Astrocyte (in vitro differentiated cells and primary cell): Measurements from ENCODE around the gene SHROOM3.

Experiments used
- EZH2 ChIP-seq: IDR thresholded peaks from 2 replicates; pipeline ENCODE4 v1.6.1; 2012; ENCODE audit warnings: mild to moderate bottlenecking, low read length, inconsistent platforms; ENCODE audit not compliant: insufficient read depth
- TF ChIP-seq, protein P1 (sequence below): IDR thresholded peaks from 2 replicates; pipeline ENCODE4 v1.5.1; 2011; ENCODE audit warnings: low read depth, mild to moderate bottlenecking, inconsistent platforms, low read length, moderate library complexity; ENCODE audit not compliant: insufficient read depth

DNA sequence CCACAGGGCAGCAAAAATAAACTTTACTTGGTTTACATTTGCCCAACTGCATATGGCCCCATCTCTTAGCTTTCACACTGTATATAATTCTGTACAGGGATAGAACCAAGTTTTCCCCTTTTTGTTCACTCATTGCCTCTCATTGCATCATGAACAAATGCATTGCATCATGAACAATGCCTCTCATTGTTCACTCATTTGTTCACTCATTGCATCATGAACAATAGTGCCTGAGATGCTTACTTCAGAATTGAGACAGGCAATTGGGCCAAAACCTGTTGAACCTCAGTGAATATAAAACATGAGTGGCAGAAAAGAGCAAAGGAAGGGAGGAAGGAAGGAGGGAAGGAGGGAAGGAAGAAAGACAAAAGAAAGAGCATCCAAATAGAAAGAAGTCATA, 364.7 kb downstream of the SHROOM3 start:
- TF ChIP-seq, protein P1, sequence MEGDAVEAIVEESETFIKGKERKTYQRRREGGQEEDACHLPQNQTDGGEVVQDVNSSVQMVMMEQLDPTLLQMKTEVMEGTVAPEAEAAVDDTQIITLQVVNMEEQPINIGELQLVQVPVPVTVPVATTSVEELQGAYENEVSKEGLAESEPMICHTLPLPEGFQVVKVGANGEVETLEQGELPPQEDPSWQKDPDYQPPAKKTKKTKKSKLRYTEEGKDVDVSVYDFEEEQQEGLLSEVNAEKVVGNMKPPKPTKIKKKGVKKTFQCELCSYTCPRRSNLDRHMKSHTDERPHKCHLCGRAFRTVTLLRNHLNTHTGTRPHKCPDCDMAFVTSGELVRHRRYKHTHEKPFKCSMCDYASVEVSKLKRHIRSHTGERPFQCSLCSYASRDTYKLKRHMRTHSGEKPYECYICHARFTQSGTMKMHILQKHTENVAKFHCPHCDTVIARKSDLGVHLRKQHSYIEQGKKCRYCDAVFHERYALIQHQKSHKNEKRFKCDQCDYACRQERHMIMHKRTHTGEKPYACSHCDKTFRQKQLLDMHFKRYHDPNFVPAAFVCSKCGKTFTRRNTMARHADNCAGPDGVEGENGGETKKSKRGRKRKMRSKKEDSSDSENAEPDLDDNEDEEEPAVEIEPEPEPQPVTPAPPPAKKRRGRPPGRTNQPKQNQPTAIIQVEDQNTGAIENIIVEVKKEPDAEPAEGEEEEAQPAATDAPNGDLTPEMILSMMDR: no peak
- TF ChIP-seq EZH2: no peak
